Measurements from ENCODE around the gene CAGE1. TPM values are rescaled to one million over a fixed set of nuclear protein-coding genes. Genes with fewer than 3 reads are reported as not detected.
"Not testable (repeated sequence)": the region's sequence is repeated elsewhere in the genome, so short reads cannot be mapped to it uniquely, and the experiment has no call there.

Gene CAGE1
- total and polyA plus RNA-seq, 8 donors = 0.09 TPM; not detected in 7

DNA sequence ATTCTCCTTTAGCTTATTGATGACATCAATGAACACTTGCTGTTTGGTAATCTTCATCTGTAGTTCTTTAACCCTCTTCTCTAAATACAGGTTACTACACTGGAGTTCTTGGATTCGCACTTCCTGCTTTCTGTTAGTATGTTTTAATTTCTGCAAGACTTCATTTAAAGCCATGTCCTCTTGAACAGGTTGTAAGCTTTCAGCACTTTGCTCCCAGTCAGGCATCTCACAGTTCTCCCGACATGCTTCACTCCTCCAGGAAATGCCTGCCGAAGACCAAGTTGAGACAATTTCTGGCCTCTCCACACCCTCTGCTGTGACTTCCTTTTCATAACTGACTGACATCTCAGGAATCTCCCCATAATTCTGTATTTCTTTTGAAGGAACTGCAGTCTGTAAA, 15.8 kb downstream of the CAGE1 start:
- 69 to 76% methylated on average over 3 of the region's 3 CpGs for WGBS, 2 donors

DNA sequence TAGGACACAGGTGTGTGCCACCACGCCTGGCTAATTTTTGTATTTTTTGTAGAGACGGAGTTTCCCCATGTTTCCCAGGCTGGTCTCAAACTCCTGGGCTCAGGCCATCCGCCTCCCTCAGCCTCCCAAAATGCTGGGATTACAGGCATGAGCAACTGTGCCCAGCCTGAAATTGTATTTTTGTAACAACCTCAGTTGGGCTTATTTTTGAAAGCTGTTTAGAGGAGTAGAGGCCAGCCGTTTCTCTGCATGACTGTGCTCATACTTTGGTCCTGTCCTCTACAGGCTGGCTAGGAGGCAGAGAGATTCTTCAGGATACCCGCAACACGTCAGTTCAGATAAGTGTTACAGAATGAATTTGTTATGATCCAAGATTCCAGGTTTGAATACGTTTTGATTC, 22.1 kb downstream of the CAGE1 start:
- H3K9me3 ChIP-seq = no peaks in the 10 kb centered on the region
- intact Hi-C loops (cut with DNase I) = no loop called here
- no peaks in the 10 kb centered on the region for H3K36me3 ChIP-seq
- no peak for FAIRE-seq
- H3K27ac ChIP-seq = no peak overlapping the region
- TF ChIP-seq, protein P1, sequence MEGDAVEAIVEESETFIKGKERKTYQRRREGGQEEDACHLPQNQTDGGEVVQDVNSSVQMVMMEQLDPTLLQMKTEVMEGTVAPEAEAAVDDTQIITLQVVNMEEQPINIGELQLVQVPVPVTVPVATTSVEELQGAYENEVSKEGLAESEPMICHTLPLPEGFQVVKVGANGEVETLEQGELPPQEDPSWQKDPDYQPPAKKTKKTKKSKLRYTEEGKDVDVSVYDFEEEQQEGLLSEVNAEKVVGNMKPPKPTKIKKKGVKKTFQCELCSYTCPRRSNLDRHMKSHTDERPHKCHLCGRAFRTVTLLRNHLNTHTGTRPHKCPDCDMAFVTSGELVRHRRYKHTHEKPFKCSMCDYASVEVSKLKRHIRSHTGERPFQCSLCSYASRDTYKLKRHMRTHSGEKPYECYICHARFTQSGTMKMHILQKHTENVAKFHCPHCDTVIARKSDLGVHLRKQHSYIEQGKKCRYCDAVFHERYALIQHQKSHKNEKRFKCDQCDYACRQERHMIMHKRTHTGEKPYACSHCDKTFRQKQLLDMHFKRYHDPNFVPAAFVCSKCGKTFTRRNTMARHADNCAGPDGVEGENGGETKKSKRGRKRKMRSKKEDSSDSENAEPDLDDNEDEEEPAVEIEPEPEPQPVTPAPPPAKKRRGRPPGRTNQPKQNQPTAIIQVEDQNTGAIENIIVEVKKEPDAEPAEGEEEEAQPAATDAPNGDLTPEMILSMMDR (IDR thresholded peaks at IDR 0.05) = no peak
- H3K4me1 ChIP-seq = no peaks in the 10 kb centered on the region
- 82 to 89% methylated on average over 7 of the region's 7 CpGs for WGBS, 2 donors
- no peak for ATAC-seq
- no peaks in the 10 kb centered on the region for H3K27me3 ChIP-seq
- DNase-seq = no peak
- H3K4me3 ChIP-seq = no peak overlapping the region

More for the DNA sequence above, 15.8 kb downstream of the CAGE1 start:
- no peaks in the 10 kb centered on the region for H3K4me1 ChIP-seq
- no peaks in the 10 kb centered on the region for H3K27me3 ChIP-seq
- no peak overlapping the region for H3K27ac ChIP-seq
- intact Hi-C loops (cut with DNase I) = no loop called here
- ATAC-seq = no peak
- DNase-seq = no peak
- no peak for FAIRE-seq
- TF ChIP-seq, protein P1 (IDR thresholded peaks at IDR 0.05) = no peak
- no peaks in the 10 kb centered on the region for H3K9me3 ChIP-seq
- H3K4me3 ChIP-seq = no peak overlapping the region
- no peaks in the 10 kb centered on the region for H3K36me3 ChIP-seq

DNA sequence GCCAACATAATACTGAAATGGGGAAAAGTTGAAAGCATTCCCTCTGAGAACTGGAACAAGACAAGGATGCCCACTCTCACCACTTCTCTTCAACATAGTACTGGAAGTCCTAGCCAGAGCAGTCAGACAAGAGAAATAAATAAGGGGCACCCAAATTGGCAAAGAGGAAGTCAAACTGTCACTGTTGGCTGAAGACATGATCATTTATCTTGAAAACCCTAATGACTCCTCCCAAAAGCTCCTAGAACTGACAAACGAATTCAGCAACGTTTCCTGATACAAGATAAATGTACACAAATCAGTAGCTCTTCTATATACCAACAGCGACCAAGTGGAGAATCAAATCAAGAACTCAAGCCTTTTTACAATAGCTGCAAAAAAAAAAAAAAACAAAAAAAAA, 37.6 kb downstream of the CAGE1 start:
- H3K27ac ChIP-seq; ATAC-seq; intact Hi-C loops (cut with DNase I); H3K9me3 ChIP-seq; H3K4me1 ChIP-seq; FAIRE-seq; H3K36me3 ChIP-seq; H3K27me3 ChIP-seq; H3K4me3 ChIP-seq; DNase-seq: not testable (repeated sequence)
- WGBS, 2 donors = 47 to 48% methylated on average over 3 of the region's 3 CpGs

DNA sequence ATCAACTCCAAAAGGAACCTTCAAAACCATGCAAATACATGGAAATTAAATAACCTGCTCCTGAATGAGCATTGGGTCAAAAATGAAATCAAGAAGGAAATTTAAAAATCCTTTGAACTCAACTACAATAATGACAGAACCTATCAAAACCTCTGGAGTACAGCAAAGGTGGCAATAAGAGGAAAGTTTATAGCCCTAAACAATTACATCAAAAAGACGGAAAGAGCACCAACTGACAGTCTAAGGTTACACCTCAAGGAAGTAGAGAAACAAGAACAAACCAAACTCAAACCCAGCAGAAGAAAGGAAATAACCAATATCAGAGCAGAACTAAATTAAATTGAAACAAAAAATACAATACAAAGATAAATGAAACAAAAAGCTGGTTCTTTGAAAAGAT, 39.0 kb downstream of the CAGE1 start:
- DNase-seq; H3K9me3 ChIP-seq; FAIRE-seq; intact Hi-C loops (cut with DNase I); H3K36me3 ChIP-seq; H3K4me1 ChIP-seq; ATAC-seq; H3K27me3 ChIP-seq; H3K27ac ChIP-seq; H3K4me3 ChIP-seq: not testable (repeated sequence)
- 88 to 90% methylated on average over 1 of the region's 1 CpG for WGBS, 2 donors

DNA sequence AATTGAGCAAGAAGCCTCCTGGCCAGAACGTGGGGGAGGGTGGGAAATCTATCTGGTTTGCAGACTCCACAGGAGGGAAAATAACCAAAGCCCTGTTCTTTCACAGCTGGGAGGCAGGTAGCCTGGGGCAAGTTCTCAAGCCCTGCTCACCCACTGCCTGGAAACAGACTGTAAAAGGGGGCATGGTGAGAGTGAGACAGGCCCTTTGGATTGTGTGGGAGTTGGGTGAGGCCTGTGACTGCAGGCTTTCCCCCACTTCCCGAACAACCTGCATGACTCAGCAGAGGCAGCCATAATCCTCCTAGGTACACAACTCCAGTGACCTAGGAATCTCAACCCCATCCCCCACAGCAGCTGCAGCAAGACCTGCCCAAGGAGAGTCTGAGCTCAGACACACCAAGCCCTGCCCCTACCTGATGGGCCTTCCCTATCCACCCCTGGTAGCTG, 42.0 kb downstream of the CAGE1 start:
- ATAC-seq; DNase-seq; H3K9me3 ChIP-seq; H3K27me3 ChIP-seq; intact Hi-C loops (cut with DNase I); H3K4me1 ChIP-seq; H3K36me3 ChIP-seq; FAIRE-seq; H3K4me3 ChIP-seq; H3K27ac ChIP-seq: not testable (repeated sequence)
- WGBS, 2 donors = 60 to 62% methylated on average over 2 of the region's 2 CpGs

- H3K36me3 ChIP-seq; H3K4me1 ChIP-seq; intact Hi-C loops (cut with DNase I); ATAC-seq; H3K27ac ChIP-seq; H3K27me3 ChIP-seq; H3K9me3 ChIP-seq; FAIRE-seq; H3K4me3 ChIP-seq; DNase-seq: not testable (repeated sequence)
- 79 to 83% methylated on average over 10 of the region's 10 CpGs for WGBS, 2 donors
Observed at GRCh38 chr6:7344773-7345450, 44.6 kb downstream of the CAGE1 start.

Data from pancreas (tissue), 10 donors.